ENCODE results near the gene OBP2A.

OBP2A gene

GRCh38 chr9:135517407-135517822, 28.5 kb upstream of the OBP2A start:
- TF ChIP-seq, protein P1, sequence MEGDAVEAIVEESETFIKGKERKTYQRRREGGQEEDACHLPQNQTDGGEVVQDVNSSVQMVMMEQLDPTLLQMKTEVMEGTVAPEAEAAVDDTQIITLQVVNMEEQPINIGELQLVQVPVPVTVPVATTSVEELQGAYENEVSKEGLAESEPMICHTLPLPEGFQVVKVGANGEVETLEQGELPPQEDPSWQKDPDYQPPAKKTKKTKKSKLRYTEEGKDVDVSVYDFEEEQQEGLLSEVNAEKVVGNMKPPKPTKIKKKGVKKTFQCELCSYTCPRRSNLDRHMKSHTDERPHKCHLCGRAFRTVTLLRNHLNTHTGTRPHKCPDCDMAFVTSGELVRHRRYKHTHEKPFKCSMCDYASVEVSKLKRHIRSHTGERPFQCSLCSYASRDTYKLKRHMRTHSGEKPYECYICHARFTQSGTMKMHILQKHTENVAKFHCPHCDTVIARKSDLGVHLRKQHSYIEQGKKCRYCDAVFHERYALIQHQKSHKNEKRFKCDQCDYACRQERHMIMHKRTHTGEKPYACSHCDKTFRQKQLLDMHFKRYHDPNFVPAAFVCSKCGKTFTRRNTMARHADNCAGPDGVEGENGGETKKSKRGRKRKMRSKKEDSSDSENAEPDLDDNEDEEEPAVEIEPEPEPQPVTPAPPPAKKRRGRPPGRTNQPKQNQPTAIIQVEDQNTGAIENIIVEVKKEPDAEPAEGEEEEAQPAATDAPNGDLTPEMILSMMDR (IDR thresholded peaks at IDR 0.05; ENCODE audit: control extremely low read depth, extremely low read depth, low read depth, missing control alignments) = no peak
- ChIA-PET POLR2A (no interaction called here), CTCF (interaction anchor here (1.6 kb wide), 1 partner anchor 12 kb away, joined by 3 read pairs; no protein-coding TSS in a partner anchor)
- no peak for DNase-seq (ENCODE audit: extremely low spot score)

- ChIA-PET CTCF (no interaction called here), POLR2A (no interaction called here)
- TF ChIP-seq, protein P1 (IDR thresholded peaks at IDR 0.05; ENCODE audit: control extremely low read depth, extremely low read depth, low read depth, missing control alignments) = no peak
- no peak for DNase-seq (ENCODE audit: extremely low spot score)
Measured at GRCh38 chr9:135519179-135519971, 26.6 kb upstream of the OBP2A start.

DNA sequence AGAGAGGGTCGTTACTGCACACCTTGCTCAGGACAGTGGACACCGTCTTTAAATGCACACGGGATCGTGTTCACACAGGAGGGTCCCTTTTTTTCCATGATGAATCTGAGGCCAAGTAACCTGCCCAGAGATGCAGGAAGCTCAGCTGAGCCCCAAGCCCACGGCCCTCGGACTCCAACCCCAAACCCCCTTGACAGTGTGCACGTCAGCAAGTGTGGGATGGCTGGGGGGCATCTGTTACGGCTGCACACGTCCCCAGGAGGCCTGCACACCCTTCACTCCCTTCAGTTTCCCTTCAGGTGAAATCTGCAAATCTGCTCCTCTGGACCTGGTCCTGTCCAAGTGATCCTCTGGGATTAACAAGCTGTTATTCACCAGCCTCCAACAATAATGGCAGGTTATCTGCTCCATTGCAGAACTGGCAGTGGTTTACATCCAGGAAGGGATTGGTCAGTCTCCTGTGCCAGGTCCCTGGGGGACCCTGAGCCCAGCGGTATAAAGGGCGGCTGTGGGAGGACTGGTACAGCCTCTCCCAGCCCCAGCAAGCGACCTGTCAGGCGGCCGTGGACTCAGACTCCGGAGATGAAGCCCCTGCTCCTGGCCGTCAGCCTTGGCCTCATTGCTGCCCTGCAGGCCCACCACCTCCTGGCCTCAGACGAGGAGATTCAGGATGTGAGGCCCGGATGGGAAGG, 24.9 kb upstream of the OBP2A start, which contains the start of gene LCN1:
LCN1 (plus strand) TSS at position 525 of the 692 bp plus-strand sequence; CDS start at position 583, 58 bp downstream.
- TF ChIP-seq, protein P1 (IDR thresholded peaks at IDR 0.05; ENCODE audit: control extremely low read depth, extremely low read depth, low read depth, missing control alignments) = no peak
- DNase-seq (ENCODE audit: extremely low spot score) = no peak
- ChIA-PET CTCF (no interaction called here), POLR2A (no interaction called here)

- TF ChIP-seq, protein P1 (IDR thresholded peaks at IDR 0.05; ENCODE audit: control extremely low read depth, extremely low read depth, low read depth, missing control alignments) = no peak
- DNase-seq (ENCODE audit: extremely low spot score) = no peak
- ChIA-PET POLR2A (no interaction called here), CTCF (no interaction called here)
Measured at GRCh38 chr9:135521608-135522095, 24.3 kb upstream of the OBP2A start.

GRCh38 chr9:135522137-135522877, 23.6 kb upstream of the OBP2A start:
- POLR2A ChIA-PET = no interaction called here
- DNase-seq (ENCODE audit: extremely low spot score) = no peak
- CTCF ChIA-PET = no interaction called here
- TF ChIP-seq, protein P1 (IDR thresholded peaks at IDR 0.05; ENCODE audit: control extremely low read depth, extremely low read depth, low read depth, missing control alignments) = no peak

GRCh38 chr9:135522931-135523330, 23.0 kb upstream of the OBP2A start:
- POLR2A ChIA-PET = no interaction called here
- DNase-seq (ENCODE audit: extremely low spot score) = no peak
- TF ChIP-seq, protein P1 (IDR thresholded peaks at IDR 0.05; ENCODE audit: control extremely low read depth, extremely low read depth, low read depth, missing control alignments) = no peak
- CTCF ChIA-PET = no interaction called here
